Smooth muscle cell (in vitro differentiated cells): Measurements from ENCODE around the gene SLC27A2. TPM values are rescaled to one million over a fixed set of nuclear protein-coding genes. Genes with fewer than 3 reads are reported as not detected.

Source experiments
- DNase-seq: peaks from one replicate; lab custom pipeline; 2025; ENCODE audit not compliant: unreplicated experiment; lab: John Stamatoyannopoulos, UW
- H2AFZ ChIP-seq: fragments of 200-600 bp; sonication (generic); 2 replicates; pipeline ENCODE4 v1.6.0; 2016; ENCODE audit warnings: antibody characterized with exemption, low read depth, mild to moderate bottlenecking
- H3F3A ChIP-seq: fragments of 200-600 bp; sonication (generic); 2 replicates; pipeline ENCODE4 v1.6.0; 2017; ENCODE audit warnings: antibody characterized with exemption, low read depth
- H3K27ac ChIP-seq: fragments of 200-600 bp; sonication (generic); 2 replicates; pipeline ENCODE4 v1.5.1; 2016; ENCODE audit warnings: low read depth, mild to moderate bottlenecking
- H3K27me3 ChIP-seq: fragments of 200-600 bp; sonication (generic); 2 replicates; pipeline ENCODE4 v1.6.1; 2016; ENCODE audit warnings: low read depth, mild to moderate bottlenecking
- H3K36me3 ChIP-seq: fragments of 200-600 bp; sonication (generic); 2 replicates; pipeline ENCODE4 v1.5.1; 2016; ENCODE audit warnings: low read depth
- H3K4me1 ChIP-seq: fragments of 200-600 bp; sonication (generic); 2 replicates; pipeline ENCODE4 v1.5.1; 2016; ENCODE audit warnings: low read depth
- H3K4me2 ChIP-seq: fragments of 200-600 bp; sonication (generic); 2 replicates; pipeline ENCODE4 v1.6.0; 2016; ENCODE audit warnings: mild to moderate bottlenecking
- H3K4me3 ChIP-seq: fragments of 200-600 bp; sonication (generic); 2 replicates; pipeline ENCODE4 v1.5.1; 2016; ENCODE audit warnings: mild to moderate bottlenecking
- H3K79me2 ChIP-seq: fragments of 200-600 bp; sonication (generic); 2 replicates; pipeline ENCODE4 v1.6.0; 2016; ENCODE audit warnings: low read depth, mild to moderate bottlenecking
- H3K9ac ChIP-seq: fragments of 200-600 bp; sonication (generic); 2 replicates; pipeline ENCODE4 v1.6.0; 2016; ENCODE audit warnings: low read depth
- H3K9me3 ChIP-seq: fragments of 200-600 bp; sonication (generic); replicated peaks from 2 replicates; pipeline ENCODE4 v1.5.1; 2016; ENCODE audit warnings: low read depth
- H4K20me1 ChIP-seq: fragments of 200-600 bp; sonication (generic); 2 replicates; pipeline ENCODE4 v1.6.0; 2016; ENCODE audit warnings: low read depth
- WGBS: methylation state at CpG from one replicate; pipeline ENCODE4 v1.1.7; 2016; ENCODE audit warnings: low lambda C conversion rate; 5-methylcytosine and 5-hydroxymethylcytosine counted together
- polyA plus RNA-seq: library from polyadenylated mRNA; unstranded; fragments of >200 nt; fragmentation: Nextera tagmentation; extraction: Ambion mirVana; gene quantifications from 2 replicates; pipeline ENCODE4 v1.2.1, GENCODE V29; 2016
- total RNA-seq: library from RNA; depleted of rRNA; stranded (reverse); fragments of >200 nt; gene quantifications from 2 replicates; pipeline ENCODE4 v1.2.3, GENCODE V29; 2014
- TF ChIP-seq, protein P1 (sequence below): fragments of 200-600 bp; sonication (generic); IDR thresholded peaks from 2 replicates; pipeline ENCODE4 v1.5.1; 2017; ENCODE audit warnings: borderline replicate concordance, mild to moderate bottlenecking, antibody characterized with exemption; ENCODE audit not compliant: insufficient read depth, poor library complexity, severe bottlenecking

The SLC27A2 gene
- total and polyA plus RNA-seq, 2 experiments from 2014 or later, result 1.6 TPM; not detected in 1

DNA sequence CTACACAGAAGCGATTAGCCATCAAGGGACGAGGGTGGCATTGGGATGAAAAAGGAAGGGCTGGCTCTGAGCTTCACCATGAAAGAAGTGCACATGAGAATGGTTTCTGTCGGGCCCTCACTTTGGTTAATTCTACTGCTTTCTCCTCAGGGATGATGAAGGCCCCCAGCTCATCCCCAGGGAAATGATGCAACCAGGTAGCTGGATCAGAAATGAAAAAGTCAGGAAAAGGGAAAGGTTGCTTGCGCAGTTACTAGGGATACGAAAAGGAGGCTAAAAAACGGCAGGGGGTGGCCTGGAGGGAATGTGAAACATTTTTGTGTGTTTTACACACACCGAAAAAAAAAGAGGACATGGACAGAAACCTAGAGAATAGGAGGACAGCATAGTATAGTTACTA is 1.4 kb upstream of the SLC27A2 start:
- no peak for DNase-seq
- H3K4me2 ChIP-seq, result no peak overlapping the region
- no peaks in the 10 kb centered on the region for H3F3A ChIP-seq
- no peak overlapping the region for H2AFZ ChIP-seq
- H3K4me1 ChIP-seq, result no peaks in the 10 kb centered on the region
- H3K9me3 ChIP-seq, result no peaks in the 10 kb centered on the region
- H3K79me2 ChIP-seq, result no peaks in the 10 kb centered on the region
- H3K36me3 ChIP-seq, result no peaks in the 10 kb centered on the region
- peaks cover 86% of the 10 kb centered on the region for H3K27me3 ChIP-seq
- no peak overlapping the region for H3K27ac ChIP-seq
- H4K20me1 ChIP-seq, result no peaks in the 10 kb centered on the region
- TF ChIP-seq, protein P1, sequence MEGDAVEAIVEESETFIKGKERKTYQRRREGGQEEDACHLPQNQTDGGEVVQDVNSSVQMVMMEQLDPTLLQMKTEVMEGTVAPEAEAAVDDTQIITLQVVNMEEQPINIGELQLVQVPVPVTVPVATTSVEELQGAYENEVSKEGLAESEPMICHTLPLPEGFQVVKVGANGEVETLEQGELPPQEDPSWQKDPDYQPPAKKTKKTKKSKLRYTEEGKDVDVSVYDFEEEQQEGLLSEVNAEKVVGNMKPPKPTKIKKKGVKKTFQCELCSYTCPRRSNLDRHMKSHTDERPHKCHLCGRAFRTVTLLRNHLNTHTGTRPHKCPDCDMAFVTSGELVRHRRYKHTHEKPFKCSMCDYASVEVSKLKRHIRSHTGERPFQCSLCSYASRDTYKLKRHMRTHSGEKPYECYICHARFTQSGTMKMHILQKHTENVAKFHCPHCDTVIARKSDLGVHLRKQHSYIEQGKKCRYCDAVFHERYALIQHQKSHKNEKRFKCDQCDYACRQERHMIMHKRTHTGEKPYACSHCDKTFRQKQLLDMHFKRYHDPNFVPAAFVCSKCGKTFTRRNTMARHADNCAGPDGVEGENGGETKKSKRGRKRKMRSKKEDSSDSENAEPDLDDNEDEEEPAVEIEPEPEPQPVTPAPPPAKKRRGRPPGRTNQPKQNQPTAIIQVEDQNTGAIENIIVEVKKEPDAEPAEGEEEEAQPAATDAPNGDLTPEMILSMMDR, result no peak
- WGBS, result 82% methylated on average over 7 of the region's 7 CpGs
- H3K4me3 ChIP-seq, result no peak overlapping the region
- H3K9ac ChIP-seq, result no peak overlapping the region

DNA sequence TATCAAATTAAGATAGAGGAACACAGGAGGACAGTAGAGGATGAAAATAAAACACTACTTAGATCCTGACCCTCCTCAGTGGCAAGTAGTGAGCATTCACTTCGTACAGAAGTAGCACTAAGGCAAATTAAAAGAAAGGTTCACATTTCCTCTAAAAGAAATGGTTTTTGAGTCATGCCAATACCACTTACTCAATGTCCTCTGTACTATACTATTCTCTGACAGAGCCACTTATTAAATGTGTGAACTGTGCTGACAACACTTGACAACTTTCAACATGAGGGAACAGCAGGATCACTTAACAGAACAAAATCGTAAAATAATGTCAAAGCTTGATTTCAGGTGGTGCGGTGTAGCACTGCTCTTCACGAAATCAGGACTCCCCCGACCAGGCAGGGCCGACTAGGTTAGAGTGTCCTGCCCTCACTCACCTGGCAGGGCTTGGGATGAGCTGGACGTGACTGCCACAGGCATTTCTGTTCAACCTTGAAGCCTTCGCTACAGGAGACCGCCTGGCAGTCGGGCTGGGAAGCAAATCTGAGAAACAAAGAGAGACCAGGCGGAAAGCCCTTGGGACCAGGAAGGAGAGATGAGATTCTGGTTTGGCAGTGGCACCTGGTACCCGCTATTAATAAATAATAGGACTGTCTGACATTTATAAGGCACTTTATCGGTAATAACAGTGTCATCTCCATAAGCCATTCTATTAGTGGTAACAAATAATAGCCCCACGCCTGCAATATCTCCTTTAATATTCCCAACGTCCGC is 611 bp upstream of the SLC27A2 start:
- Histone ChIP-seq H3K9ac (no peak overlapping the region), H3K4me2 (peak overlapping the region; percentile 97), H3K9me3 (no peaks in the 10 kb centered on the region), H3K4me3 (peak overlapping the region; percentile 63), H3K36me3 (no peaks in the 10 kb centered on the region), H3K4me1 (no peaks in the 10 kb centered on the region), H4K20me1 (no peaks in the 10 kb centered on the region), H2AFZ (no peak overlapping the region), H3K79me2 (no peaks in the 10 kb centered on the region), H3K27ac (no peak overlapping the region), H3K27me3 (peaks cover 86% of the 10 kb centered on the region), H3F3A (no peaks in the 10 kb centered on the region)
- 52% methylated on average over 16 of the region's 16 CpGs for WGBS
- TF ChIP-seq, protein P1, result no peak
- DNase-seq, result no peak

DNA sequence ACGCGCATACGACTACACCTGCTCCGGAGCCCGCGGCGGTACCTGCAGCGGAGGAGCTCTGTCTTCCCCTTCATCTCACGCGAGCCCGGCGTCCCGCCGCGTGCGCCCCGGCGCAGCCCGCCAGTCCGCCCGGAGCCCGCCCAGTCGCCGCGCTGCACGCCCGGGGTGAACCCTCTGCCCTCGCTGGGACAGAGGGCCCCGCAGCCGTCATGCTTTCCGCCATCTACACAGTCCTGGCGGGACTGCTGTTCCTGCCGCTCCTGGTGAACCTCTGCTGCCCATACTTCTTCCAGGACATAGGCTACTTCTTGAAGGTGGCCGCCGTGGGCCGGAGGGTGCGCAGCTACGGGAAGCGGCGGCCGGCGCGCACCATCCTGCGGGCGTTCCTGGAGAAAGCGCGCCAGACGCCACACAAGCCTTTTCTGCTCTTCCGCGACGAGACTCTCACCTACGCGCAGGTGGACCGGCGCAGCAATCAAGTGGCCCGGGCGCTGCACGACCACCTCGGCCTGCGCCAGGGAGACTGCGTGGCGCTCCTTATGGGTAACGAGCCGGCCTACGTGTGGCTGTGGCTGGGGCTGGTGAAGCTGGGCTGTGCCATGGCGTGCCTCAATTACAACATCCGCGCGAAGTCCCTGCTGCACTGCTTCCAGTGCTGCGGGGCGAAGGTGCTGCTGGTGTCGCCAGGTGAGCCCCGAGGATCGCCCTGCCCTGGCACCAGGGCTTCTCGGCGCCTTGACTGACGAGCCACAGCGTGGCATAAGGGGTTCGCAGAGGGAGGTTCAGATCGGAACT is 420 bp downstream of the SLC27A2 start:
- Histone ChIP-seq H3K4me1 (no peaks in the 10 kb centered on the region), H3F3A (no peaks in the 10 kb centered on the region), H3K4me2 (peak overlapping the region; percentile 97), H3K9ac (no peak overlapping the region), H2AFZ (peak overlapping the region; percentile 62), H3K9me3 (no peaks in the 10 kb centered on the region), H3K4me3 (peak overlapping the region; percentile 63), H3K27me3 (peaks cover 76% of the 10 kb centered on the region), H3K27ac (no peak overlapping the region), H4K20me1 (no peaks in the 10 kb centered on the region), H3K79me2 (no peaks in the 10 kb centered on the region), H3K36me3 (no peaks in the 10 kb centered on the region)
- DNase-seq, result no peak
- TF ChIP-seq, protein P1, result no peak
- 4% methylated on average over 71 of the region's 80 CpGs for WGBS
